Activated gamma-delta T cell (primary cell): Measurements from ENCODE around the gene SLC9A3.
"Not testable (repeated sequence)": the region's sequence is repeated elsewhere in the genome, so short reads cannot be mapped to it uniquely, and the experiment has no call there.

ENCODE experiments used
- DNase-seq: peaks from one replicate; lab custom pipeline; 2025; lab: John Stamatoyannopoulos, UW

SLC9A3 gene

DNA sequence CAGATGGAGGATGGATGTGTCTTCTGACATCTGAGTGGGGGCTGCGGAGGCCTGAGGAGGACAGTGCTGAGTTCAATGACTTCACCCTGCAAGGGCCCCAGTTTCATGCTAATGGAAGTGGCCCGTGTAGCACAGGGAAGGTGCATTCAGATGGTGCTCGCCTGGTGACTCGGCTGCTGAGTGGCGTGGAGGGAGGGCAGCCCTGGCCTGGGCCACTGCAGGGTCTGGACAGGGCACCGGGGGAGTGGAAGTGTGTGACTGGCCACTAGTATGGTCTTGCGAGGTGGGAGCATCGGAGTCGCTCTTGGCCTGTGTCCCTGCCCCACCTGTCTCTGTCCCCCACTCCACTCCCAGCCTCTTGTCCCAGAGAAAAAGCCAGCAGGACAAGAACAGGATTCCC lies 1.7 kb upstream of the SLC9A3 start:
- no peak for DNase-seq

DNA sequence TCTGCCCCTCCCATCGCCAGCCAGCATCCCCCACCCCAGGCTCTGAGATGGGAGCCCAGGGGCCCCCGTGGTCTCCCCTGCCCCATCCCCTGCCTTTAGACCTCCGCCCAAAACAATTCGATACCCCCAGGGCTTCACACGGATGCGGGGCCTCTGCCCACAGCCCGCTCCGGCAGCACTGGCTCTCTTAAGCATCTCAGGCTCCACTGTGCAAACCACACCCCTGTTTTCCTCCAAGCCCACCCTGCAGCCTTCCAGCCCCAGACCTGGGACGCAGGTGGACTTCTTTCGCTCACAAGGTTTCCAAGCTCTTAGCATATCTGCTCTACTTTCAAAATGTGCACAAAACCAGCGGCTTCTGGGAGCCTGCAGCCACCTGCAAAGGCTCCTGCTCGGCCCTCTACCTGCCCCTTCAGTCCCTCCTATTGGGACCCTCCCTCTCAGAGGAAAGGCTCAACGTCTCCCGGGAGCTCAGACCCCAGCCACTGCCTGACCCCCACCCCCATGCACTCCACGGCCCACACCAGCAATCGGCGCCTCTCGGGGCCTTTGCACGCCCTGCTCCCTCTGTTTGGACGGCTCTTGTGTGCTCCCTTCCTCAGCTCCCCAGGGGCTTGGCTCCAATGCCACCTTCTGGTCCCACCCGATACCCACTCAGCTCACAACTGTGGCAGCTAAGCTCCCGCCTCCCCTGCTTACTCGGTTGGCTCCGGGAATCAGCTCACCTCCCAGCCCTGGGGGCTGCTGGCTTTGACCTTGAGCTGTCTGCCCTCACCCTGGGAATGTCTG lies 918 bp upstream of the SLC9A3 start:
- DNase-seq: no peak

DNA sequence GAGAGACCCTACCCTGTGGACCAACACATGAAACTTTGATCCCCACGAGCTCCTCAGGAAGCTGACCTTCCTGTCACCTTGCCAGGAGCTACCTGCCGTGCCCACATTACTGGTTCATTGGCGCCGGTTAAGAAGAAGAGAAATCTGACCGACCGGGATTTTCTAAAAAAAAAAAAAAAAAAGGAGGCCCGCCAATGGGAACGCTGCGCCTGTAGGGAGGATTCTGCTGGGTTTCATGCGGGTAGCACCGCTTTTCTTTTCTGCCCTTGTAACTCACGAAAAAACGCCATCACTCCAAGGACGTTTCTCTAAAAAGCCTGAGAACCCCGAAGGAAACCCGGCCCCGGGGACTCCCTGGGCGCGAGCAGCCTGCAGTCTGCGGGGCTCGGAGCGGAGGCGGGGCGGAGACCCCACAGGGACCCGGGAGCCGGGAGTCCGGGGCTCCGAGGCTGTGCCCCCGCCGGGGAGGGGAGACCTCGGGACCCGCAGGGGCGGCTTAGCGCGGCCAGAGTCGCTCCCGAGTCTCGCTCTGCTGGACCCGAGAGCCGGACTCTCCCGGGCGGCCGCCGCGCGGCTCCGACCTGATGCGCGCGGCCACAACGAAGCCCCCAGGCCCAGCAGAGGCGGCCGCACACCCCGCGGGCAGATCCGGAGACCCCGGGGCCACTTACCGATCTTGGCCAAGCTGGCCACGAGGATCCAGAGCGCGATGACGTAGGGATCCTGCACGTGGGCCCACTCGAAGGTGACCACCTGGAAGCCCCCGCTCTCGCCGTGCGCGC lies 617 bp downstream of the SLC9A3 start:
- DNase-seq: no peak

DNA sequence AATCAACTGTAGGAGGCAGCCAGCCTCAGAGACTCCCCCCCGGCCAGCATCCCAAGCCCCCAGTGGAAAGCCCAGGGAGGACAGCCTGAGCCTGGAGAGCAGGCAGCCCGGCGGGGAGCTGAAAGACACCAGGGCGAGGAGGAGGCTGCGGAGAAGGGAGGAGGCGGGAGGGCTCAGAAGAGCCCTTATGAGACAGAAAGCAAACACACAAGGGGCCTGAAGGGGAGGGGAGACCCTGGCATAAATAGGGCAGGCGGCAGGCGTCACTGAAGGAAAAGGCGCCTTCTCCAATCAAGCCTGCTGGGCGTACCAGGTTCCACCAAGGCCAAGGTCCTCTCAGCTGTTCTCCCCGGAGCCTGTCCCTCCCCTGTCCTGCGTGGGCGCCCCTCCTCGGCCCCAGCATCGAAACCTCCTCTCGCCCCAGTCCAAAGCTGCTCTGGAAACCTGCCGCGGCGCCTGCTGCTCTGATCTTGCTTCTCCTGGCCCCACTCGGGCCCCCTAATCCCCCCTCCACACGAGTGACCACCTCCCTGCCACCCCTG lies 1.3 kb downstream of the SLC9A3 start:
- no peak for DNase-seq

DNA sequence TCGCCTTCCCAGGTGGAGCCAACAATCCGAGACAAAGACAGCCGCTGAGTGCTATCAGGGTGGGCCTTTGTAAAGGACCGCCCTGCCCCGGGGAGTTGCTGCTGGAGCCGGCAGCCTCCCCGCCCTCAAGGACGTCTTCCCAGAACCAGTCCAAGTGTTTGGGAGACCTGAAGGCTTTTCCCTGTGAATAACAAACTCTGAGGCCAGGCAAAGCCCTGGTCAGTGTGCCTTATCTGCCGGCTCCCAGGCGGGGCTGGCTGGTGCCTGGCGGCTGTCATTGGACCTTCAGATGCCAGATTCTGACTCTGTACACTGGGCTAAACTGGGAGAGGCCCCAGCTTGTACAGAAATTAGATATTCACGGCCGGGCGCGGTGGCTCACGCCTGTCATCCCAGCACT lies 2.1 kb downstream of the SLC9A3 start:
- no peak for DNase-seq

DNA sequence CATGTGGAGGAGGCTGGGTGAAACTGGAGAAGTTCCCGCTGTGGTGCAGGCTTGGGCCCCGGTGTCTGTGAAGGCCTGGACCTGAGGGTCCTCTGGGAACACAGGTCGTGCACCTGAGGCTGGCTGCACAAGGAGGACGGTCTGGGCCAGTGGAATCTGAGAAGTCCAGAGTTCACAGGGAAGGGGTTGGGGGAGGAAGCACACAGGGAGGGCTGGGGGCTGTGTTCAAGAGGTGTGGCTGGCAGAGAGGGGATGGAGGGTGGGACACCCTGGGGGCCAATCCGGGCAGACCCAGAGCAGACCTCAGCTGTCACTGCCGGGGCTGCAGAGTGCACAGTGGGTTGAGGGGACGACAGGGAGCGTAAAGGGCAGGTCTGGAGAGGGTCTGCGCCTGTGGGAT lies 2.6 kb downstream of the SLC9A3 start:
- DNase-seq: no peak

DNA sequence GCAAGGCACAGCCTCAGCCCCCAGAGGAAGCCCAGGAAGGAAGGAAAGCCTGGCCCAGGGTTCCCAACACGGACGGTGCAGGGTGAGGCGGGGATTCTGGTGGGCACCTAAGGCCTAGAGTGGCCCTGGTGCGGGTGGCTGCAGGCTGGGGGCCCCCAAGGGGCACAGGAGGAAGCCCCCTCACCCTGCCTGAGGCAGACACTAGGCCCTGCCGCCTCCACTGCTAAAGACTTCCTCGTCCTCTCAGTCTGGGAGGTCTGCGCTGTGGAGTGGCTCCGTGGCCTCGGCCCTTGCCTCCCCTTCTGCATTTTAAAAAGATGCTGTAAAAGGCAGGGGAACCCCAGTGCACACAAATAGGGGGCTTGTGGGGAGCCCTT lies 3.4 kb downstream of the SLC9A3 start:
- no peak for DNase-seq

DNA sequence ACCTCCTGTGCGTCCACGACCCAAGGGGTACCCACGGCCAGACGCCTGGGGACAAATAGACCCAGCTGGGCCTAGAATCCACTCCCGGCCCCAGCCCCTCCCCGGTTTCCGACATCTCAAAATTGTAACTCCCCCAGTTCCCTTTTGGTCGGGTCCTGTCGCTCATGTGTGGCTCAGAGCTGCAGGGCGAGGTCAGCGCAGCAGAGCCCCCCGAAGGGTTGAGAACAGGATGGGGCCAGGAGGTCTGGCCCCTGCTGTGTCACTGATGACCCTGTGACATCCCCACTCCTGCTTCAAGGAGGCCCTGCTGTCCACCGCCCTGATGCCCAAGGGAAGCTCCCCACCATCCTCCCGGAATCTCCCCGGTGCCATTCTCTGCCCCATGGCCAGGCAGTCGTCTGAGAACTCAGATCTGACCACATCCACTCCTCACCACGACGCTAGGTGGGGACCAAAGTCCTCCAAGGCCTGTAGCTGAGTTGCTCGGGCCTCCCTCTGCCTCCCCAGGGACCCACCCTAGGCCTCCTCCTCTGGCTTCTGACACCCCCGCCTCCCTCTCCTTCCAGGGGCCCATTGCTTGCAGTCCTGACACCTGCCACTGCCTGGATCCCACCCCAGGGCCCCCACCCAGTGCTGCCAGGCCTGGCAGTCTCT lies 3.9 kb downstream of the SLC9A3 start:
- DNase-seq: no peak

DNA sequence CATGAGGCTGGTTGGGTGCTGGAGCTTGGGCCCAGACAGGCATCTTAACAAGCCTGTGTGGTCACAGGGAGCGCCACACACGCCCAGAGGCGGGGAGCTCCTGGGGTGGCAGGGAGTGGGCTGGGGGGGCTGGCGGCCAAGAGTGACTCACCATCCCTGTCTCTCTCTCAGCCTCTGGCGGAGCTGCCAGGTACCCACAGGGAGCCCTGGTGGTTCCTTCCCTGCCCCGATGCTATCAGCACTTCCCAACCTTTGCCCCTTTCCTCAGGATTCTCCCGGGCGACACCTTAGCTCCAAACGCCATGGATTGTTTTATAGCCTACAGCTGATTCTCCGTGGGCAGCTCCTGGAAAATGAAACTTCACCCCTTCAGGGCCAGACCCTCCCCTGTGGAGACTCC lies 5.5 kb downstream of the SLC9A3 start:
- DNase-seq: no peak

DNA sequence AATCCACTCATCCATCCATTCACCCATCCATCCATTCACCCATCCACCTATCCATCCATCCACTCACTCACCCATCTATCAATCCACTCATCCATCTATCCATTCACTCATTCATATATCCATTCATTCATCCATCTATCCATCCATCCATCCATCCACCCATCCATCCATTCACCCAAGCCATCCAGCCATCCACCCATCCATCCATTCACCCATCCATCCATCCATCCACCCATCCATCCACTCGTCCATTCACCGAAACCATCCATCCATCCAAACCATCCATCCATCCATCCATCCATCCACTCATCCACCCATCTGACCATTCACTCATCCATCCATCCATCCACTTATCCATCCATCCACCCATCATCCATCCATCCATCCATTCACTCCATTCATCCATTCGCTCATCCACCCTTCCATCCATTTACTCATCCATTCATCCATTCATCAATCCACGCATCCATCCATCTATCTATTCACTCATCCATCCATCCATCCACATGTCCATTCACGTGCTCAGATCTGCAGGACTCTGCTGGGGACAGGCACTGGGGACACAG lies 6.6 kb downstream of the SLC9A3 start:
- no peak for DNase-seq

DNA sequence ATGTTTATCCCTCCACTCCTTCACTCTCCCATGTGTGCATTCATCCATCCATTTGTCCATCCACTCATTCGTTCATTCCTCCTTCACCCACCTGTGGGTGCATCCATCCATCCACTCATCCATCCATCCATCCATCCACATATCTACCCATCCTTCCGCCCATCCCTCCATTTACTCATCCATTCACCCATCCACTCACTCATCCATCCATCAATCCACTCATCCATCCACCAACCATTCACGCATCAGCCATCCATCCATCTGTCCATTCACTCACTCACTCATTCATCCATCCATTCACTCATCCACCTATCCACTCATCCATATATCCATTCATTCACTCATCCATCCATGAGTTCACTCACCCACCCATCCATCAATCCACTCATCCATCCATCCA lies 7.3 kb downstream of the SLC9A3 start:
- DNase-seq: no peak

DNA sequence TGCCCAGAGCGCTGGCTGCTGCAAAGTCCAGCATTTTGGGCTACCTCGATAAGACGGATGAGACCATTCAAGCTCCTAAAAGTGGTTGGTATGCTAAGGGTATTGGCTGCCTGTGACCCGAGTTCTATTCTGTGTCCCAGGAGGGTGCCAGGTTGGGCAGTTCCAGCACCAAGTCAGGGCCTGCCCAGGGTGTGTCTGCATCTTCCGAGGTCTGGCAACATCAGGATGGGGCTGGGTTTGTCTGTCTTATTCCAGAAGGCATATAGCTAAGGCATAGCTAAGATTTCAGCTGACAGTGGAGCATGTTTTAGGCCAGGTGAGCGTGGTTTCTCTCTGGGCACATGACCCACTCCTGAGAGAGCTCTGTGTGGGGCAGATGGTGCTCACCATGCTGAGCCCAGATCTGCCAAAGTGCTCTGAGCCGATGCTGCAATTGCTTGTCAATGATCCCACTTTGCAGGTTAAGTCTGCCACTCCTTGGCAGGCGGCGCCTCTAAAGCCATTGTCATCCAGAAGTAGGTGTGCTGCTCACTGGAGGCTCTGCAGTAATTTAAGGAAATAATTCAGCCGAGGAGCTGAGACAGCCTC lies 7.8 kb downstream of the SLC9A3 start:
- no peak for DNase-seq

DNA sequence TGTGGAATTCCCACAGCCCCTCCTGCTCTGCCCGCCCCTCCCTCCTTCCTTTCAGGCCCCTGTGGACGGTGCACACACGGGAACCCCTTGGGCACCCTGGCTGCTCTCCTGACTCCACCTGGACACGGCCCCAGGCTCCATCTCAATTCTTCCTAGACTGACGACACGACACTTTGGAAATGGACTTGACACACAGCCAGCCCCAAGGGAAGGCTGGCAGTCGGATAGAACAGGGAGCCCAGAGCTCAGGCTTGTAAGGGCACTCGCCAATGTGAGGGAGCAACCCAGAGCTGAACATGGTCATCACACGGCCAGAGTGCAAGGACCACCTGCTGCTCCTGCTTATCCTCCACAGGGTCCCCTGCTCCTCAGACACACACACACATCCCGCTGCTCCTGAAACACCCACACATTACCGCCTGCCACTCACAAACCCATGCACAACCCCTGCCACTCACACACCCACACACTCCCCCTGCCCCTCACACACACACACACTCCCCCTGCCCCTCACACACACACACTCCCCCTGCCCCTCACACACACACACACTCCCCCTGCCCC lies 8.9 kb downstream of the SLC9A3 start:
- DNase-seq: no peak

DNA sequence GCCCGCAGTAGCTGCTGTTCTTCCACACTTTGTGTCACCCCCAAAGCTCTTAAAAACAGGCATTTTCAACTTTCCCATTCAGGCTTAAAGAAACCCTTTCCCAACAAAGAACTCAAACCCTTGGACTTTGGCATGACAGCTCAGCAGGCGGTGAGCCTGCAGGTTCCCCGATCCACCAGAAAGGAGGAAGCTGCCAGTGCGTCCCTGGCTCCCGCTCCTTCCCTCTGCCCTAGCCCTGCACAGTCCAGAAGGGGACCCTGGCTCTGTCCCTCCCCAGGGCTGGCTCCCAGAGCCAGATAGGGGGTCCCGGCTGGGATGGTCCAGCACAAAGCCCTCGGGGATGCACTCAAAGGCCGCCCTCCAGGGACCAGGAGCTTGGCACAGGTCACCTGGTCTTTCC lies 9.6 kb downstream of the SLC9A3 start:
- no peak for DNase-seq

DNA sequence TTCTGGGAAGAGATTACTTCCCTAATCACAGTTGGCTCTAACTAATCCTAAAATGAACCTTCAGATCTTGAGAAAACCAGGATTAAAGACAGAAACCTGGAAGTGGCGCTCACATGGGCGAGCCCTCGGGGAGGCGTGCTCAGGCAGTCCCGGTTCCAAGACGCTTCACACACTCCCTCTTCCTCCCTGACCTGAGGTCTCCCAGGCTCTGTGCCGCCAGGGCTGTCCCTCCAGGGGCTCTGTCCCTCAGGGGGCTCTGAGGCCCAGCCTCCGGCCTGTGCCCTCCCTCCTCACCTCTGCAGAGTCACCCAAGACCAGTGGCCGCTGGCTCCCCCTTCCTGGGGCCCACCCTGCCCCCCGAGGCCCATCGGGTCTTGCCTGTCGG lies 10.2 kb downstream of the SLC9A3 start:
- DNase-seq: no peak

DNA sequence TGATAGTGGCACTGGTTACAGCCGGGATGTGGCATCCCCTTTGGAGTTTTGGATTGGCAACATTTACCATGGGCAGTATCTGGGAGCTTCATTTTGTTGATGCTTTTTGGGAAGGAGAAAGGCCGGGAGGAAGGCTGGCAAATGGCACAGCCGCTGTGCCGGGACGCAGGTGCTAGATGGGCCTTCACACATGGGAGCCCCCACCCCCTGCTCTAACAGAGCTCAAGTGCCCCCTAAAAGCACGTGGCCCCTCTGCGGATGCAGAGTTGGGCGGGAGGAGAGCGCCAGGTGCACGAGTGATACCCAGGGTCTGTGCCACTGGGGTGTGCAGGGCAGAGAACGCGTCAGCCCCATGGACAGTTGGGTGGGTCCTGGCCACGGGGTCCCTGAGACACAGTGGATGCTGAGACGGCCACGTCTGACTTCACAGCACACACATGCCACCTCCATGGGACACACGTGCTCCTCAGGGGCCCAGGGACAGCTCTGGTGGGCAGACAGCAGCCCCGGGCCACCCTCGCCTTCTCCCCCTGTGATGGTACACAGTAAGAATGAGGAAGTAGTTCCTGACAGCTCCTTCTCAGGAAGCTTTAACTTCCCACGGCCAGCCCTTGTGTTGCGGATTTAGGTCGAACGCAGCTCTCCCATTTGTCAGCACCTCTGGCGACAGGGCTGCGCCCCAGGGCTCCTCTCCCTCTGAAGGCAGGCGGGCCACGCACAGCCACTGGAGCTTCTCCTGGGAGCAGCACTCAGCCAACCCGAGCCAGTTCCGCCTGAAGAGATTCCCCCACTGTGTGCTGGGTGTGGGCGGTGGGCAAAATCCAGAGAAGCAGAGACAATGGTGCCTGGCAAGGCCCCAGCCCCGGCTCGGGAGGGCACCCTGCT lies 10.8 kb downstream of the SLC9A3 start:
- no peak for DNase-seq

DNA sequence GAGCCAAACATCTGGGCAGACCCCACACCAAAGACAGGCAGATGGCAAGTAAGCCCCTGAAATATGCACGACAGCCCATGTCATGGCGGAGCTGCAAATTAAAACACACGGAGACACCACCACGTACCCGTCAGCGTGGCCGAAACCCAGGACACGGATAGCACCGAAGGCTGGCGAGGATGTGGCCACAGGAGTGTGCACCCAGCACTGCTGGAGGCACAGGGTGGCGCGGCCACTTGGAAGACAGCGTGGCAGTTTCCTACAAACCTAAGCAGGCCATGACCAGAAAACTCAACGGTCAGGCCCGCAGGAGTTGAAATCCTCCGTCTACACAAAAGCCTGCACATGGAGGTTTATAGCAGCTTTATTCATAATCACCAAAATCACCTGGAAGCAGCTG lies 12.8 kb downstream of the SLC9A3 start:
- DNase-seq: no peak

DNA sequence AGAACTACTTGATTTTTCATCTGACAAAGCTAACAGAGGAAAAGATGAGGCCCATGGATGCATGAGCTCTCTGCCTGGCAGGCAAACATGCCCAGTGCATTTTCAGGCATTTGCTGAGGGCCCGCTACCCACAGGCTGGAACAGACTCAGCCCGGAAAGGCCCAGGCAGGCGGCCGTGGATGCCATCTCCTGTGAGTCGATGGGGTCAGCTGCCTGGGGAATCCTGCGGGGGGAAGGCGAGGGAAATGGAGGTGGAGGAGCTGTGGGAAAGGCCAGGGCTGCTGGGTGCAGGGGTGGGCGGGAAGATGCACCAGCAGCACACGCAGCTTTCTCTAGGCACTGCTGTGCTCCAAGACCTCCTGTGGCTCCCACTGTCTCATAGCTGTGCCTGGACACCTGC lies 13.7 kb downstream of the SLC9A3 start:
- DNase-seq: no peak

DNA sequence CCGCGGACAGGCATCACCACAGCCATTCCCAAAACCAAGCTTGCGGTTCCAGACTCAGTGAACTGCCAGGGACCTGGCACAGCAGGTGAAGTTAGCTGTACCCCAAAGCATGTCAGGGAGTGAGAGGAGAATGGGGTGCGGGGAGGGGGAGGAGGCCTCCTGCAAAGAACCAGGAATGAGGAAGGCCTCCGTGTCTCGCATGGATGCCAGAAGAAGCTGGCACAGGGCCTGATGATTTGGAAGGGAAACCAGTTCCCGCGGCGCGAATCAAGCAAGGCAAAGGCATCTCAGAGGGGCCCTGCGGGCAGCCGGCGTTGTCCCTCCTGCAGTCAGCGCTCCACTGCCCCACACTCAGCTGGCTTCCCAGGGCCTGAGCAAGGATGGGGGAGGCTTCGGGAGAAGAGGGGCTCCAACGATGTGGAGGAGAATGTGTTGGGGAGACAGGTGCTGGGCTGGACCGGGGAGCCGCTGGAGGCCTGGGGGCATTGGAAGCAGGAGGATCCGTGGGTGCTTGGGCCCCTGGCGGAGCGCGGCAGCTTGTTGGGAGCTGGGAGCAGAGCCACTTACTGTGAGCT lies 14.6 kb downstream of the SLC9A3 start:
- no peak for DNase-seq

DNA sequence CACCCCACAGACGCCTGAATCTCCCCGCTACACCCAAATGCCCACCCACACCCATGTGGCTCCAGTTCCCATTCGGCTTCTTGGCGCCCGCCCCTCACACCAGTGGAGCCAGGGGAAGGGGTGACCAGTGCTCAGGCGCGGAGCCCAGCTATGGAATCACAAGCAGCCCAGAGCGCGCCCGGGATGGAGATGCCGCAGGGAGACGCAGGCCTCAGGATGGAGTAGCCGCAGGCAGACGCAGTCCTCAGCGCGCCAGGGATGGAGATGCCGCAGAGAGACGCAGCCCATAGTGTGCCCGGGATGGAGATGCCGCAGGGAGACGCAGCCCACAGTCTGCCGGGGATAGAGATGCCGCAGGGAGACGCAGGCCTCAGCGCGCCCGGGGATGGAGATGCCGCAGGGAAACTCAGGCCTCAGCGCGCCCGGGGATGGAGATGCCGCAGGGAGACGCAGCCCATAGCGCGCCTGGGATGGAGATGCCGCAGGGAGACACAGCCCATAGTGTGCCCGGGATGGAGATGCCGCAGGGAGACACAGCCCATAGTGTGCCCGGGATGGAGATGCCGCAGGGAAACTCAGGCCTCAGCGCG lies 16.2 kb downstream of the SLC9A3 start:
- not testable (repeated sequence) for DNase-seq
